ENCODE data around the gene NAV1. TPM values are rescaled to one million over a fixed set of nuclear protein-coding genes. Genes with fewer than 3 reads are reported as not detected.

Gene NAV1
- total RNA-seq, 2 experiments from 2014 or later, result 2.8 to 4.3 TPM

- Histone ChIP-seq H3K4me1 (ENCODE audit: insufficient read depth, low read length) (peaks cover 12% of the 10 kb centered on the region), H3K36me3 (ENCODE audit: insufficient read depth, low read length) (peaks cover 5% of the 10 kb centered on the region), H3K27me3 (ENCODE audit: control insufficient read depth in 1 of 2, insufficient read depth in 2 of 2, low read length in 2 of 2) (peaks cover 22 to 31% of the 10 kb centered on the region in 2 experiments), H3K27ac (ENCODE audit: low read depth in 1 of 2, low read length in 2 of 2) (no peak overlapping the region), H3K4me3 (ENCODE audit: low read length) (no peak overlapping the region), H3K9me3 (ENCODE audit: control insufficient read depth in 1 of 2, insufficient read depth in 1 of 2, low read length in 2 of 2) (no peaks in the 10 kb centered on the region)
- intact Hi-C loops (cut with DNase I, micrococcal nuclease), result no loop called here
- ATAC-seq (ENCODE audit: poor library complexity) (no peak), DNase-seq (no peak)
- H3K9me3 Mint-ChIP-seq, result no peaks in the 10 kb centered on the region
- POLR2A ChIA-PET, result no interaction called here
- H3K27me3 Mint-ChIP-seq, result peaks cover 44% of the 10 kb centered on the region
- no peak overlapping the region for H3K4me3 Mint-ChIP-seq
- H3K27ac Mint-ChIP-seq, result no peak overlapping the region
- TF ChIP-seq CTCF (IDR thresholded peaks at IDR 0.05), result no peak
- peaks cover 31% of the 10 kb centered on the region for H3K36me3 Mint-ChIP-seq (ENCODE audit: low read depth)
- CTCF ChIA-PET, result interaction anchor here (1.6 kb wide), 1 partner anchor 21 kb away, joined by 4 read pairs; no protein-coding TSS in a partner anchor
- H3K4me1 Mint-ChIP-seq (ENCODE audit: low read depth), result peaks cover 10% of the 10 kb centered on the region
These were observed 5.1 kb upstream of the NAV1 start for GRCh38 chr1:201533836-201534235.

GRCh38 chr1:201535046-201535918 lies 3.6 kb upstream of the NAV1 start:
- DNase-seq (peak in 1 of 14 experiments; percentile 35), ATAC-seq (ENCODE audit: poor library complexity) (no peak)
- Mint-ChIP-seq H3K4me1 (ENCODE audit: low read depth) (peaks cover 19% of the 10 kb centered on the region), H3K4me3 (no peak overlapping the region), H3K36me3 (ENCODE audit: low read depth) (peaks cover 20% of the 10 kb centered on the region), H3K27me3 (peaks cover 54% of the 10 kb centered on the region), H3K9me3 (no peaks in the 10 kb centered on the region), H3K27ac (no peak overlapping the region)
- H3K27ac ChIP-seq (ENCODE audit: low read depth in 1 of 2, low read length in 2 of 2), result no peak overlapping the region
- no peak overlapping the region for H3K4me3 ChIP-seq (ENCODE audit: low read length)
- no peaks in the 10 kb centered on the region for H3K9me3 ChIP-seq (ENCODE audit: control insufficient read depth in 1 of 2, insufficient read depth in 1 of 2, low read length in 2 of 2)
- H3K27me3 ChIP-seq (ENCODE audit: control insufficient read depth in 1 of 2, insufficient read depth in 2 of 2, low read length in 2 of 2), result peaks cover 35 to 42% of the 10 kb centered on the region in 2 experiments
- intact Hi-C loops (cut with DNase I, micrococcal nuclease), result no loop called here
- POLR2A ChIA-PET, result no interaction called here
- CTCF ChIA-PET, result interaction anchor here (1.6 kb wide), 1 partner anchor 22 kb away, joined by 4 read pairs; no protein-coding TSS in a partner anchor
- H3K4me1 ChIP-seq (ENCODE audit: insufficient read depth, low read length), result peaks cover 22% of the 10 kb centered on the region
- TF ChIP-seq CTCF (IDR thresholded peaks at IDR 0.05), result no peak
- H3K36me3 ChIP-seq (ENCODE audit: insufficient read depth, low read length), result peaks cover 5% of the 10 kb centered on the region

- POLR2A ChIA-PET, result no interaction called here
- no peak overlapping the region for H3K27ac ChIP-seq (ENCODE audit: low read depth in 1 of 2, low read length in 2 of 2)
- H3K36me3 ChIP-seq (ENCODE audit: insufficient read depth, low read length), result peaks cover 5% of the 10 kb centered on the region
- peaks cover 40 to 46% of the 10 kb centered on the region in 2 experiments for H3K27me3 ChIP-seq (ENCODE audit: control insufficient read depth in 1 of 2, insufficient read depth in 2 of 2, low read length in 2 of 2)
- peaks cover 60% of the 10 kb centered on the region for H3K27me3 Mint-ChIP-seq
- CTCF ChIA-PET, result no interaction called here
- TF ChIP-seq CTCF (IDR thresholded peaks at IDR 0.05), result no peak
- intact Hi-C loops (cut with DNase I, micrococcal nuclease), result no loop called here
- no peaks in the 10 kb centered on the region for H3K9me3 Mint-ChIP-seq
- DNase-seq (no peak), ATAC-seq (ENCODE audit: poor library complexity) (no peak)
- H3K27ac Mint-ChIP-seq, result no peak overlapping the region
- no peaks in the 10 kb centered on the region for H3K9me3 ChIP-seq (ENCODE audit: control insufficient read depth in 1 of 2, insufficient read depth in 1 of 2, low read length in 2 of 2)
- H3K4me3 ChIP-seq (ENCODE audit: low read length), result no peak overlapping the region
- H3K4me3 Mint-ChIP-seq, result no peak overlapping the region
- peaks cover 22% of the 10 kb centered on the region for H3K4me1 ChIP-seq (ENCODE audit: insufficient read depth, low read length)
- peaks cover 25% of the 10 kb centered on the region for H3K4me1 Mint-ChIP-seq (ENCODE audit: low read depth)
- H3K36me3 Mint-ChIP-seq (ENCODE audit: low read depth), result peaks cover 14% of the 10 kb centered on the region
These were observed 3.0 kb upstream of the NAV1 start for GRCh38 chr1:201535919-201536245.
